Esophagus muscularis mucosa (tissue), 4 donors: ENCODE measurements around the gene PLD1. TPM values are rescaled to one million over a fixed set of nuclear protein-coding genes. Genes with fewer than 3 reads are reported as not detected.

Experiments
- DNase-seq: peaks from one replicate; pipeline ENCODE4 v3.0.0-alpha.2; 2017; ENCODE audit errors: extremely low spot score
- H3K27ac ChIP-seq, 4 donors: fragments of 200-600 bp; sonication (generic); replicated peaks in 1 of 4; 1 replicate in 3 of 4; 2 replicates in 1 of 4; pipeline ENCODE4 v1.5.1; 2016 to 2019; ENCODE audit warnings: mild to moderate bottlenecking in 1 of 4
- H3K27me3 ChIP-seq, 4 donors: fragments of 200-600 bp; sonication (generic); one replicate each; pipeline versions ENCODE4 v1.5.1 to v1.6.0; 2016 to 2019
- H3K36me3 ChIP-seq, 4 donors: fragments of 200-600 bp; sonication (generic); one replicate each; pipeline ENCODE4 v1.5.1; 2016 to 2019
- H3K4me1 ChIP-seq, 4 donors: fragments of 200-600 bp; sonication (generic); one replicate each; pipeline ENCODE4 v1.5.1; 2016 to 2019
- H3K4me3 ChIP-seq, 4 donors: fragments of 200-600 bp; sonication (generic); 1 replicate in 2 of 4; 2 replicates in 2 of 4; pipeline ENCODE4 v1.5.1; 2016 to 2019; ENCODE audit warnings: mild to moderate bottlenecking in 4 of 4, moderate library complexity in 1 of 4
- H3K9me3 ChIP-seq, 4 donors: fragments of 200-600 bp; sonication (generic); 1 replicate in 3 of 4; 2 replicates in 1 of 4; pipeline ENCODE4 v1.5.1; 2016 to 2019
- CTCF ChIP-seq, 3 experiments: fragments of 200-600 bp in 2 of 3; fragments of 450-650 bp in 1 of 3; sonication (generic) in 2 of 3; IDR thresholded peaks; one replicate each; pipeline ENCODE4 v1.5.1; 2017 to 2019; ENCODE audit warnings: antibody characterized with exemption in 3 of 3, mild to moderate bottlenecking in 2 of 3, moderate library complexity in 1 of 3
- EP300 ChIP-seq: sonication (generic); formaldehyde crosslinking; IDR thresholded peaks from one replicate; pipeline ENCODE4 v1.6.1; 2017; ENCODE audit warnings: antibody characterized with exemption
- POLR2A ChIP-seq: fragments of 450-650 bp; IDR thresholded peaks from one replicate; pipeline ENCODE4 v1.6.1; 2017; ENCODE audit warnings: antibody characterized with exemption, moderate library complexity, mild to moderate bottlenecking, low read depth
- POLR2AphosphoS5 ChIP-seq, 2 donors: sonication (generic); formaldehyde crosslinking; IDR thresholded peaks; one replicate each; pipeline ENCODE4 v1.6.1; 2017; ENCODE audit warnings: antibody characterized with exemption in 2 of 2
- WGBS: methylation state at CpG from one replicate; pipeline ENCODE4 v1.1.5; 2018; 5-methylcytosine and 5-hydroxymethylcytosine counted together
- intact Hi-C: fragments of 100-400 bp; cut with DNase I; formaldehyde crosslinking; loops from one replicate; pipeline ENCODE4 v1.15.1; 2023
- total RNA-seq, 4 donors: library from RNA; depleted of rRNA; stranded (reverse); fragments of >200 nt; gene quantifications; one replicate each; pipeline versions ENCODE4 v1.1.0 to v1.2.1, GENCODE V29; 2016

The PLD1 gene
- total RNA-seq, 4 donors from 2014 or later = 12.4 to 21.1 (median 18.5) TPM

- intact Hi-C loops = no loop called here
- Histone ChIP-seq H3K9me3 (no peaks in the 10 kb centered on the region), H3K36me3 (no peaks in the 10 kb centered on the region), H3K4me1 (no peaks in the 10 kb centered on the region), H3K27ac (no peak overlapping the region), H3K4me3 (no peak overlapping the region), H3K27me3 (no peaks in the 10 kb centered on the region)
- DNase-seq = no peak
- TF ChIP-seq EP300 (no peak), POLR2AphosphoS5 (IDR thresholded peaks at IDR 0.05) (no peak), CTCF (IDR thresholded peaks at IDR 0.05) (no peak), POLR2A (no peak)
Measured at GRCh38 chr3:171584100-171584499, 226.2 kb downstream of the PLD1 start.

GRCh38 chr3:171574556-171575240, 235.6 kb downstream of the PLD1 start:
- intact Hi-C loops = no loop called here
- TF ChIP-seq EP300 = no peak
- TF ChIP-seq POLR2A = no peak
- WGBS = 78% methylated on average over 6 of the region's 6 CpGs
- Histone ChIP-seq H3K4me3 (no peak overlapping the region), H3K27me3 (no peaks in the 10 kb centered on the region), H3K27ac (no peak overlapping the region), H3K9me3 (no peaks in the 10 kb centered on the region), H3K4me1 (no peaks in the 10 kb centered on the region), H3K36me3 (no peaks in the 10 kb centered on the region)
- DNase-seq = no peak

- H3K4me1 ChIP-seq = peaks cover 0 to 12% (median under 1%) of the 10 kb centered on the region in 4 donors
- no peak overlapping the region for H3K4me3 ChIP-seq
- DNase-seq = no peak
- no peaks in the 10 kb centered on the region for H3K36me3 ChIP-seq
- TF ChIP-seq CTCF (IDR thresholded peaks at IDR 0.05) = no peak
- TF ChIP-seq POLR2AphosphoS5 (IDR thresholded peaks at IDR 0.05) = no peak
- TF ChIP-seq EP300 = no peak
- no peak for TF ChIP-seq POLR2A
- intact Hi-C loops = loop anchor here (2.0 to 5.0 kb wide), 3 partner anchors 407 to 609 kb away; no protein-coding TSS in a partner anchor
- WGBS = 93% methylated on average over 7 of the region's 7 CpGs
- no peaks in the 10 kb centered on the region for H3K27me3 ChIP-seq
- no peaks in the 10 kb centered on the region for H3K9me3 ChIP-seq
- no peak overlapping the region for H3K27ac ChIP-seq
Measured at GRCh38 chr3:171569571-171570132, 240.6 kb downstream of the PLD1 start.

- no peak overlapping the region for H3K4me3 ChIP-seq
- H3K27me3 ChIP-seq = no peaks in the 10 kb centered on the region
- H3K36me3 ChIP-seq = no peaks in the 10 kb centered on the region
- no peak overlapping the region for H3K27ac ChIP-seq
- TF ChIP-seq EP300 (no peak), POLR2A (no peak)
- DNase-seq = no peak
- peaks cover 0 to 13% (median under 1%) of the 10 kb centered on the region in 4 donors for H3K4me1 ChIP-seq
- H3K9me3 ChIP-seq = no peaks in the 10 kb centered on the region
- intact Hi-C loops = loop anchor here (2.0 to 5.0 kb wide), 3 partner anchors 406 to 608 kb away; no protein-coding TSS in a partner anchor
Measured at GRCh38 chr3:171568766-171569165, 241.5 kb downstream of the PLD1 start.

- Histone ChIP-seq H3K4me1 (peaks cover 0 to 13% (median under 1%) of the 10 kb centered on the region in 4 donors), H3K36me3 (no peaks in the 10 kb centered on the region), H3K27me3 (no peaks in the 10 kb centered on the region), H3K9me3 (no peaks in the 10 kb centered on the region), H3K27ac (no peak overlapping the region), H3K4me3 (no peak overlapping the region)
- intact Hi-C loops = loop anchor here (5.0 kb wide), 2 partner anchors 405 to 515 kb away; no protein-coding TSS in a partner anchor
- WGBS = 6% methylated on average over 4 of the region's 4 CpGs
- TF ChIP-seq POLR2AphosphoS5 (IDR thresholded peaks at IDR 0.05) (no peak), EP300 (no peak), CTCF (IDR thresholded peaks at IDR 0.05) (peak; percentile 71 to 81 (median 77)), POLR2A (no peak)
- no peak for DNase-seq
Measured at GRCh38 chr3:171566803-171567422, 243.4 kb downstream of the PLD1 start.
